Measurements from ENCODE around the gene PKIB.

Gene PKIB

DNA sequence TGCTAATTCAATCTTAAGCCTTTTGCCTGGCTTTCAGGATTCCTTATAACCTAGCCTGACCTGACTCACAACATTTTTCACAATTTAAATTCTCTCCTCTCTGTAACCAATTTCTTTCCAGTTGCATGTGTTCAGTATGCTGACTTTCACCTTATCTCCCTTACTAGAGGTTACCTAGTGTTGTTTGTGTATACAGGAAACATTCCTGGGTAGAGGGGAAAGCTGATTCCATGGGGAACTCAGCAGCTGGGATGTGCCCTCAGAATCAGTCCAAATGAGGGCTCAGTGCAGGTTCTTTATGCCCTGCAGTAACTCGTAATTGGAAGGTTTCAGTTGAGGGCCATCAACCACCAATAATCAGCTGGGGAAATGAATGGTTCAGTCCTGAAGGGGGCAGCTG is 18.5 kb downstream of the PKIB start (continued):
- no peak for TF ChIP-seq TOX (CRISPR knock-in tag; IDR thresholded peaks at IDR 0.05; ENCODE audit: borderline replicate concordance)
- no peak for TF ChIP-seq SNAI2 (CRISPR knock-in tag; IDR thresholded peaks at IDR 0.05)

DNA sequence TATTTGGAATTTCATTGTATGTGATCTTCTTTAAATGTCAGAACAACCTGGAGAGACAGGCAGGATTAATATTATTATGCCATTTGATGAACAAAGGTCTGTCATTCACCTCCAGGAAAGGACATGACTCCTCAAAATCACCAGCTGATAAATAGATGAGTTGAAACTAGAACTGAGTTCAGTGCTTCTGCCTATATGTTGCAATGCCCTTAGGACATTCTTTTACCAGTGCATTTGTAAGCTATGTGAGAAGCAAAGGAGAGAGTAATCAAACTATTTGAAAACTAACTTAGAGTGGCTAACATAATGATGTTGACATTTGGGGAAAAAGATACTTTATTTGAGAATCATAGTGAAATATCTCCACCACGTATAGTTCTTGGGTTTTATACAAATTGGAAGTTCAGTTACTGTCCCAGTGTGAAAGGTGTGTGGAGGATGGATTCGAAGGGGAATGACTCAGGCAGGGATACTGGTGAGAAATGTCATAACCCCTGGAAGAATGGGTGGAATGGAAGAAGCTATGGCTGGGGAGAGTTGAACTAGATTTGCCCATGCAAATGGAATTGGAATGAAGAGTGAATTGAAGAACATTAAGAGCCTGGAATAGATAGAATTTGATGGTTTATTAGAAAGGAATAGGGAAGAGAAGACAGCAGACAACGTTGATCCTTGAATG is 21.5 kb downstream of the PKIB start:
- ATAC-seq: no peak
- TF ChIP-seq, protein P1, sequence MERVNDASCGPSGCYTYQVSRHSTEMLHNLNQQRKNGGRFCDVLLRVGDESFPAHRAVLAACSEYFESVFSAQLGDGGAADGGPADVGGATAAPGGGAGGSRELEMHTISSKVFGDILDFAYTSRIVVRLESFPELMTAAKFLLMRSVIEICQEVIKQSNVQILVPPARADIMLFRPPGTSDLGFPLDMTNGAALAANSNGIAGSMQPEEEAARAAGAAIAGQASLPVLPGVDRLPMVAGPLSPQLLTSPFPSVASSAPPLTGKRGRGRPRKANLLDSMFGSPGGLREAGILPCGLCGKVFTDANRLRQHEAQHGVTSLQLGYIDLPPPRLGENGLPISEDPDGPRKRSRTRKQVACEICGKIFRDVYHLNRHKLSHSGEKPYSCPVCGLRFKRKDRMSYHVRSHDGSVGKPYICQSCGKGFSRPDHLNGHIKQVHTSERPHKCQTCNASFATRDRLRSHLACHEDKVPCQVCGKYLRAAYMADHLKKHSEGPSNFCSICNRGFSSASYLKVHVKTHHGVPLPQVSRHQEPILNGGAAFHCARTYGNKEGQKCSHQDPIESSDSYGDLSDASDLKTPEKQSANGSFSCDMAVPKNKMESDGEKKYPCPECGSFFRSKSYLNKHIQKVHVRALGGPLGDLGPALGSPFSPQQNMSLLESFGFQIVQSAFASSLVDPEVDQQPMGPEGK (CRISPR knock-in tag; IDR thresholded peaks at IDR 0.05; ENCODE audit: borderline replicate concordance): no peak
- TF ChIP-seq ZNF70 (CRISPR knock-in tag; IDR thresholded peaks at IDR 0.05) (no peak), RARB (CRISPR knock-in tag; IDR thresholded peaks at IDR 0.05) (no peak), TCF4 (CRISPR knock-in tag; IDR thresholded peaks at IDR 0.05; ENCODE audit: borderline replicate concordance) (no peak), TOX (CRISPR knock-in tag; IDR thresholded peaks at IDR 0.05; ENCODE audit: borderline replicate concordance) (no peak), ZNF8 (CRISPR knock-in tag; IDR thresholded peaks at IDR 0.05) (no peak), ISL1 (CRISPR knock-in tag; IDR thresholded peaks at IDR 0.05) (no peak), GLIS3 (CRISPR knock-in tag; IDR thresholded peaks at IDR 0.05) (no peak), ZC3H10 (CRISPR knock-in tag; IDR thresholded peaks at IDR 0.05) (no peak), ZFP30 (CRISPR knock-in tag; IDR thresholded peaks at IDR 0.05) (no peak), ZFP3 (CRISPR knock-in tag; IDR thresholded peaks at IDR 0.05) (no peak), BACH2 (CRISPR knock-in tag; IDR thresholded peaks at IDR 0.05; ENCODE audit: borderline replicate concordance) (no peak), OSR1 (CRISPR knock-in tag; IDR thresholded peaks at IDR 0.05) (no peak)
- TF ChIP-seq, protein P2, sequence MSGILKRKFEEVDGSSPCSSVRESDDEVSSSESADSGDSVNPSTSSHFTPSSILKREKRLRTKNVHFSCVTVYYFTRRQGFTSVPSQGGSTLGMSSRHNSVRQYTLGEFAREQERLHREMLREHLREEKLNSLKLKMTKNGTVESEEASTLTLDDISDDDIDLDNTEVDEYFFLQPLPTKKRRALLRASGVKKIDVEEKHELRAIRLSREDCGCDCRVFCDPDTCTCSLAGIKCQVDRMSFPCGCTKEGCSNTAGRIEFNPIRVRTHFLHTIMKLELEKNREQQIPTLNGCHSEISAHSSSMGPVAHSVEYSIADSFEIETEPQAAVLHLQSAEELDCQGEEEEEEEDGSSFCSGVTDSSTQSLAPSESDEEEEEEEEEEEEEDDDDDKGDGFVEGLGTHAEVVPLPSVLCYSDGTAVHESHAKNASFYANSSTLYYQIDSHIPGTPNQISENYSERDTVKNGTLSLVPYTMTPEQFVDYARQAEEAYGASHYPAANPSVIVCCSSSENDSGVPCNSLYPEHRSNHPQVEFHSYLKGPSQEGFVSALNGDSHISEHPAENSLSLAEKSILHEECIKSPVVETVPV (CRISPR knock-in tag; IDR thresholded peaks at IDR 0.05): no peak
- TF ChIP-seq, protein P3, sequence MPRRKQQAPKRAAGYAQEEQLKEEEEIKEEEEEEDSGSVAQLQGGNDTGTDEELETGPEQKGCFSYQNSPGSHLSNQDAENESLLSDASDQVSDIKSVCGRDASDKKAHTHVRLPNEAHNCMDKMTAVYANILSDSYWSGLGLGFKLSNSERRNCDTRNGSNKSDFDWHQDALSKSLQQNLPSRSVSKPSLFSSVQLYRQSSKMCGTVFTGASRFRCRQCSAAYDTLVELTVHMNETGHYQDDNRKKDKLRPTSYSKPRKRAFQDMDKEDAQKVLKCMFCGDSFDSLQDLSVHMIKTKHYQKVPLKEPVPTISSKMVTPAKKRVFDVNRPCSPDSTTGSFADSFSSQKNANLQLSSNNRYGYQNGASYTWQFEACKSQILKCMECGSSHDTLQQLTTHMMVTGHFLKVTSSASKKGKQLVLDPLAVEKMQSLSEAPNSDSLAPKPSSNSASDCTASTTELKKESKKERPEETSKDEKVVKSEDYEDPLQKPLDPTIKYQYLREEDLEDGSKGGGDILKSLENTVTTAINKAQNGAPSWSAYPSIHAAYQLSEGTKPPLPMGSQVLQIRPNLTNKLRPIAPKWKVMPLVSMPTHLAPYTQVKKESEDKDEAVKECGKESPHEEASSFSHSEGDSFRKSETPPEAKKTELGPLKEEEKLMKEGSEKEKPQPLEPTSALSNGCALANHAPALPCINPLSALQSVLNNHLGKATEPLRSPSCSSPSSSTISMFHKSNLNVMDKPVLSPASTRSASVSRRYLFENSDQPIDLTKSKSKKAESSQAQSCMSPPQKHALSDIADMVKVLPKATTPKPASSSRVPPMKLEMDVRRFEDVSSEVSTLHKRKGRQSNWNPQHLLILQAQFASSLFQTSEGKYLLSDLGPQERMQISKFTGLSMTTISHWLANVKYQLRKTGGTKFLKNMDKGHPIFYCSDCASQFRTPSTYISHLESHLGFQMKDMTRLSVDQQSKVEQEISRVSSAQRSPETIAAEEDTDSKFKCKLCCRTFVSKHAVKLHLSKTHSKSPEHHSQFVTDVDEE (CRISPR knock-in tag; IDR thresholded peaks at IDR 0.05): no peak
- TF ChIP-seq, protein P4, sequence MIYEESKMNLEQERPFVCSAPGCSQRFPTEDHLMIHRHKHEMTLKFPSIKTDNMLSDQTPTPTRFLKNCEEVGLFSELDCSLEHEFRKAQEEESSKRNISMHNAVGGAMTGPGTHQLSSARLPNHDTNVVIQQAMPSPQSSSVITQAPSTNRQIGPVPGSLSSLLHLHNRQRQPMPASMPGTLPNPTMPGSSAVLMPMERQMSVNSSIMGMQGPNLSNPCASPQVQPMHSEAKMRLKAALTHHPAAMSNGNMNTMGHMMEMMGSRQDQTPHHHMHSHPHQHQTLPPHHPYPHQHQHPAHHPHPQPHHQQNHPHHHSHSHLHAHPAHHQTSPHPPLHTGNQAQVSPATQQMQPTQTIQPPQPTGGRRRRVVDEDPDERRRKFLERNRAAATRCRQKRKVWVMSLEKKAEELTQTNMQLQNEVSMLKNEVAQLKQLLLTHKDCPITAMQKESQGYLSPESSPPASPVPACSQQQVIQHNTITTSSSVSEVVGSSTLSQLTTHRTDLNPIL (CRISPR knock-in tag; IDR thresholded peaks at IDR 0.05; ENCODE audit: low read depth): no peak

DNA sequence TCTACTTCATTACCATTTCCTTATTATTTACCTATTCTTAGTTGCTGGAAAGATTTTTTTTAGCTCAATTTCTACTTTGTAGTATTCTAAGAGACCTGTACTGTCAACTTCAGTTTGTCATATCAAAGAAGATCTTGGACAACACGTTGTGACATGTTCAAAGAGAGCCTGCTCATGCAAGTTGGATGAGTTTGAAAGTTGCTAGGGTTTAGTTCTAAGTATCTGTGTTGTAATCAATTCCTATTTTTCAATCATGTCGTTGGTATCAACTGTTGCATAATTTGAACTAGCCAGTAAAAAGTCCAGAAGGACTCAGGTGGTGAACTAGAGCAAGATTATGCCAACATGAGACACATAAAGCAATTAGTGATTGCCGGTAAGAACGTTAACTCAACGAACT is 30.2 kb downstream of the PKIB start:
- TF ChIP-seq, protein P1 (CRISPR knock-in tag; IDR thresholded peaks at IDR 0.05; ENCODE audit: borderline replicate concordance): no peak
- TF ChIP-seq ISL1 (CRISPR knock-in tag; IDR thresholded peaks at IDR 0.05) (no peak), ZC3H10 (CRISPR knock-in tag; IDR thresholded peaks at IDR 0.05) (no peak), TOX (CRISPR knock-in tag; IDR thresholded peaks at IDR 0.05; ENCODE audit: borderline replicate concordance) (no peak), ZFP3 (CRISPR knock-in tag; IDR thresholded peaks at IDR 0.05) (no peak), SNAI2 (CRISPR knock-in tag; IDR thresholded peaks at IDR 0.05) (no peak), ZNF565 (CRISPR knock-in tag; conservative IDR thresholded peaks at IDR 0.05; ENCODE audit: low read depth) (no peak), ZNF8 (CRISPR knock-in tag; IDR thresholded peaks at IDR 0.05) (no peak), GLIS3 (CRISPR knock-in tag; IDR thresholded peaks at IDR 0.05) (no peak), ZFP30 (CRISPR knock-in tag; IDR thresholded peaks at IDR 0.05) (no peak), RARB (CRISPR knock-in tag; IDR thresholded peaks at IDR 0.05) (no peak), ARNTL (CRISPR knock-in tag; IDR thresholded peaks at IDR 0.05; ENCODE audit: borderline replicate concordance, low read depth) (no peak), OSR1 (CRISPR knock-in tag; IDR thresholded peaks at IDR 0.05) (no peak), TCF4 (CRISPR knock-in tag; IDR thresholded peaks at IDR 0.05; ENCODE audit: borderline replicate concordance) (no peak)
- TF ChIP-seq, protein P3 (CRISPR knock-in tag; IDR thresholded peaks at IDR 0.05): no peak
- TF ChIP-seq, protein P5, sequence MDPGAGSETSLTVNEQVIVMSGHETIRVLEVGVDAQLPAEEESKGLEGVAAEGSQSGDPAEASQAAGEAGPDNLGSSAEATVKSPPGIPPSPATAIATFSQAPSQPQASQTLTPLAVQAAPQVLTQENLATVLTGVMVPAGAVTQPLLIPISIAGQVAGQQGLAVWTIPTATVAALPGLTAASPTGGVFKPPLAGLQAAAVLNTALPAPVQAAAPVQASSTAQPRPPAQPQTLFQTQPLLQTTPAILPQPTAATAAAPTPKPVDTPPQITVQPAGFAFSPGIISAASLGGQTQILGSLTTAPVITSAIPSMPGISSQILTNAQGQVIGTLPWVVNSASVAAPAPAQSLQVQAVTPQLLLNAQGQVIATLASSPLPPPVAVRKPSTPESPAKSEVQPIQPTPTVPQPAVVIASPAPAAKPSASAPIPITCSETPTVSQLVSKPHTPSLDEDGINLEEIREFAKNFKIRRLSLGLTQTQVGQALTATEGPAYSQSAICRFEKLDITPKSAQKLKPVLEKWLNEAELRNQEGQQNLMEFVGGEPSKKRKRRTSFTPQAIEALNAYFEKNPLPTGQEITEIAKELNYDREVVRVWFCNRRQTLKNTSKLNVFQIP (CRISPR knock-in tag; IDR thresholded peaks at IDR 0.05; ENCODE audit: borderline replicate concordance, low read depth): no peak
- ATAC-seq: no peak
